OCI-LY3 (cell line): ENCODE measurements around the gene TEDC2.

ENCODE experiments used
- H2AFZ ChIP-seq: fragments of 200-600, 300-600 bp; shearing (Covaris generic); 2 replicates; pipeline ENCODE4 v1.6.0; 2014; ENCODE audit warnings: antibody characterized with exemption, low read depth, low read length
- H3K27ac ChIP-seq: fragments of 200-600, 300-600 bp; sonication (generic); 2 replicates; pipeline ENCODE4 v1.5.1; 2014; ENCODE audit warnings: mild to moderate bottlenecking, low read length, moderate library complexity, mixed read lengths
- H3K27me3 ChIP-seq: fragments of 200-600, 300-600 bp; sonication (generic); 2 replicates; pipeline ENCODE4 v1.6.1; 2014; ENCODE audit warnings: low read depth, low read length, mixed read lengths
- H3K36me3 ChIP-seq: fragments of 200-600, 300-600 bp; sonication (generic); replicated peaks from 2 replicates; pipeline ENCODE3; 2014; ENCODE audit warnings: low read depth, low read length, mixed read lengths
- H3K4me1 ChIP-seq: fragments of 300-600, 200-600 bp; sonication (generic); 2 replicates; pipeline ENCODE4 v1.6.1; 2014; ENCODE audit warnings: low read length, mixed read lengths
- H3K4me2 ChIP-seq: fragments of 200-600, 300-600 bp; sonication (generic); 2 replicates; pipeline ENCODE4 v1.6.1; 2014; ENCODE audit warnings: low read length, mixed read lengths
- H3K4me3 ChIP-seq: fragments of 300-600, 200-600 bp; sonication (generic); 2 replicates; pipeline ENCODE4 v1.5.1; 2014; ENCODE audit warnings: antibody characterized with exemption, mild to moderate bottlenecking, low read length, moderate library complexity
- H3K79me2 ChIP-seq: fragments of 300-600, 200-600 bp; shearing (Covaris generic); 2 replicates; pipeline ENCODE4 v1.6.1; 2014; ENCODE audit warnings: mild to moderate bottlenecking, low read length, mixed read lengths
- H3K9ac ChIP-seq: fragments of 300-600, 200-600 bp; shearing (Covaris generic); 2 replicates; pipeline ENCODE4 v1.6.0; 2014; ENCODE audit warnings: mild to moderate bottlenecking, low read length, moderate library complexity
- H3K9me3 ChIP-seq: fragments of 200-600, 300-600 bp; shearing (Covaris generic); 2 replicates; pipeline ENCODE4 v1.6.1; 2014; ENCODE audit warnings: low read length, mixed read lengths; ENCODE audit not compliant: insufficient read depth
- H4K20me1 ChIP-seq: fragments of 200-600, 300-600 bp; sonication (generic); 2 replicates; pipeline ENCODE4 v1.6.1; 2016; ENCODE audit warnings: low read length, mixed read lengths; ENCODE audit not compliant: insufficient read depth
- CTCF ChIP-seq: fragments of 200-600, 300-600 bp; sonication (generic); IDR thresholded peaks from 2 replicates; pipeline ENCODE4 v1.5.1; 2014; ENCODE audit warnings: antibody characterized with exemption, low read length, low read depth
- EZH2phosphoT487 ChIP-seq: fragments of 200-600 bp; shearing (Covaris generic); IDR thresholded peaks from 2 replicates; pipeline ENCODE4 v1.6.1; 2018; ENCODE audit warnings: antibody characterized with exemption, mixed run types, low read depth

TEDC2 gene

GRCh38 chr16:2500430-2500917 is 40.6 kb downstream of the TEDC2 start:
- H3K9me3 ChIP-seq = no peaks in the 10 kb centered on the region
- no peaks in the 10 kb centered on the region for H3K36me3 ChIP-seq
- no peak for TF ChIP-seq EZH2phosphoT487
- TF ChIP-seq CTCF = no peak
- no peak overlapping the region for H3K4me2 ChIP-seq
- H2AFZ ChIP-seq = no peak overlapping the region
- peaks cover 9% of the 10 kb centered on the region for H3K4me1 ChIP-seq
- no peaks in the 10 kb centered on the region for H3K79me2 ChIP-seq
- no peak overlapping the region for H3K4me3 ChIP-seq
- no peak overlapping the region for H3K9ac ChIP-seq
- H3K27ac ChIP-seq = no peak overlapping the region
- H4K20me1 ChIP-seq = no peaks in the 10 kb centered on the region
- no peaks in the 10 kb centered on the region for H3K27me3 ChIP-seq

- peak overlapping the region; percentile 49; the same call in 1 of the 2 replicates for H3K4me3 ChIP-seq
- peaks cover 15% of the 10 kb centered on the region for H3K4me1 ChIP-seq
- H3K36me3 ChIP-seq = no peaks in the 10 kb centered on the region
- H2AFZ ChIP-seq = no peak overlapping the region
- peak overlapping the region; percentile 64 for H3K4me2 ChIP-seq
- TF ChIP-seq EZH2phosphoT487 (no peak), CTCF (peak; percentile 92)
- no peaks in the 10 kb centered on the region for H3K79me2 ChIP-seq
- no peaks in the 10 kb centered on the region for H3K9me3 ChIP-seq
- H3K27me3 ChIP-seq = no peaks in the 10 kb centered on the region
- H4K20me1 ChIP-seq = no peaks in the 10 kb centered on the region
- no peak overlapping the region for H3K27ac ChIP-seq
- H3K9ac ChIP-seq = no peak overlapping the region
Observed at GRCh38 chr16:2500918-2501750, 41.2 kb downstream of the TEDC2 start.

- Histone ChIP-seq H3K4me3 (no peak overlapping the region), H3K27ac (no peak overlapping the region), H3K79me2 (no peaks in the 10 kb centered on the region), H3K9me3 (no peaks in the 10 kb centered on the region), H2AFZ (no peak overlapping the region), H3K4me1 (peaks cover 25% of the 10 kb centered on the region), H3K4me2 (no peak overlapping the region), H4K20me1 (no peaks in the 10 kb centered on the region), H3K9ac (no peak overlapping the region), H3K36me3 (no peaks in the 10 kb centered on the region), H3K27me3 (no peaks in the 10 kb centered on the region)
- no peak for TF ChIP-seq EZH2phosphoT487
- no peak for TF ChIP-seq CTCF
Observed at GRCh38 chr16:2501946-2502895, 42.3 kb downstream of the TEDC2 start.

GRCh38 chr16:2505695-2506094 is 45.8 kb downstream of the TEDC2 start:
- H3K4me2 ChIP-seq = no peak overlapping the region
- no peak overlapping the region for H2AFZ ChIP-seq
- H3K4me1 ChIP-seq = peaks cover 60% of the 10 kb centered on the region
- H3K9me3 ChIP-seq = no peaks in the 10 kb centered on the region
- H4K20me1 ChIP-seq = no peaks in the 10 kb centered on the region
- H3K36me3 ChIP-seq = no peaks in the 10 kb centered on the region
- H3K4me3 ChIP-seq = no peak overlapping the region
- H3K79me2 ChIP-seq = no peaks in the 10 kb centered on the region
- no peak overlapping the region for H3K9ac ChIP-seq
- TF ChIP-seq CTCF = no peak
- TF ChIP-seq EZH2phosphoT487 = no peak
- H3K27ac ChIP-seq = peak overlapping the region; percentile 8; the same call in 1 of the 2 replicates
- no peaks in the 10 kb centered on the region for H3K27me3 ChIP-seq
